CD14-positive monocyte (primary cell): ENCODE data around the gene SPON2. TPM values are rescaled to one million over a fixed set of nuclear protein-coding genes. Genes with fewer than 3 reads are reported as not detected.

Experiments used
- DNase-seq, 3 donors: peaks; one replicate each; pipeline ENCODE4 v3.0.0-alpha.2; 2011 to 2022
- H2AFZ ChIP-seq: 2 replicates; pipeline ENCODE4 v1.6.0; 2012; ENCODE audit warnings: mild to moderate bottlenecking, low read depth, low read length, inconsistent platforms; ENCODE audit not compliant: insufficient read depth, poor library complexity, severe bottlenecking
- H3K27ac ChIP-seq, 2 donors: 1 replicate in 1 of 2; 2 replicates in 1 of 2; pipeline ENCODE4 v1.5.1; 2012 to 2013; ENCODE audit warnings: low read length in 2 of 2, control low read depth in 1 of 2, inconsistent platforms in 1 of 2, low read depth in 1 of 2, mild to moderate bottlenecking in 1 of 2
- H3K27me3 ChIP-seq, 2 donors: one replicate each; pipeline versions ENCODE4 v1.6.0 to v1.6.1; 2011 to 2013; ENCODE audit warnings: low read length in 2 of 2; ENCODE audit not compliant: control insufficient read depth in 2 of 2, insufficient read depth in 2 of 2
- H3K36me3 ChIP-seq, 2 donors: replicated peaks in 1 of 2; 1 replicate in 1 of 2; 2 replicates in 1 of 2; pipeline versions ENCODE4 v1.5.1 to v1.6.1; 2012 to 2013; ENCODE audit warnings: low read length in 2 of 2, control low read depth in 1 of 2, inconsistent platforms in 1 of 2, mild to moderate bottlenecking in 1 of 2; ENCODE audit not compliant: insufficient read depth in 2 of 2, control insufficient read depth in 1 of 2
- H3K4me1 ChIP-seq, 2 donors: 1 replicate in 1 of 2; 2 replicates in 1 of 2; pipeline versions ENCODE4 v1.5.1 to v1.6.1; 2012 to 2013; ENCODE audit warnings: low read length in 2 of 2, control low read depth in 1 of 2, inconsistent platforms in 1 of 2, mild to moderate bottlenecking in 1 of 2, moderate library complexity in 1 of 2; ENCODE audit not compliant: insufficient read depth in 2 of 2, control insufficient read depth in 1 of 2
- H3K4me2 ChIP-seq: replicated peaks from 2 replicates; pipeline ENCODE3; 2012; ENCODE audit warnings: low read length, moderate library complexity, mild to moderate bottlenecking; ENCODE audit not compliant: poor library complexity, severe bottlenecking; ENCODE audit errors: extremely low read depth
- H3K4me3 ChIP-seq, 3 experiments: fragments of 200-600 bp in 1 of 3; sonication (generic) in 1 of 3; replicated peaks in 1 of 3; 1 replicate in 2 of 3; 2 replicates in 1 of 3; pipeline ENCODE4 v1.5.1; 2011 to 2013; ENCODE audit warnings: low read length in 3 of 3, mild to moderate bottlenecking in 3 of 3, control low read depth in 2 of 3, low read depth in 2 of 3, inconsistent platforms in 1 of 3, moderate library complexity in 1 of 3
- H3K79me2 ChIP-seq: 2 replicates; pipeline ENCODE4 v1.6.0; 2012; ENCODE audit warnings: mild to moderate bottlenecking, control low read depth, inconsistent platforms, low read length, moderate library complexity; ENCODE audit not compliant: insufficient read depth
- H3K9ac ChIP-seq: 2 replicates; pipeline ENCODE4 v1.6.0; 2017; ENCODE audit warnings: low read length, mild to moderate bottlenecking; ENCODE audit not compliant: insufficient read depth, poor library complexity, severe bottlenecking
- H3K9me3 ChIP-seq, 2 donors: replicated peaks in 1 of 2; 1 replicate in 1 of 2; 2 replicates in 1 of 2; pipeline versions ENCODE4 v1.5.1 to v1.6.1; 2012 to 2013; ENCODE audit warnings: low read length in 2 of 2, control low read depth in 1 of 2; ENCODE audit not compliant: control insufficient read depth in 1 of 2, insufficient read depth in 1 of 2
- H4K20me1 ChIP-seq: 2 replicates; pipeline ENCODE4 v1.6.0; 2012; ENCODE audit warnings: mild to moderate bottlenecking, low read length, control low read depth, moderate library complexity; ENCODE audit not compliant: insufficient read depth
- H3K27ac Mint-ChIP-seq, 7 donors: one replicate each; pipeline ENCODE4 v1.8.0; 2020; ENCODE audit warnings: mild to moderate bottlenecking in 7 of 7, mixed read lengths in 7 of 7, moderate library complexity in 6 of 7, inconsistent platforms in 2 of 7
- H3K27me3 Mint-ChIP-seq, 3 donors: one replicate each; pipeline ENCODE4 v1.8.0; 2021 to 2022; ENCODE audit warnings: low read depth in 3 of 3, mild to moderate bottlenecking in 3 of 3, mixed read lengths in 3 of 3, moderate library complexity in 3 of 3, inconsistent platforms in 1 of 3
- H3K36me3 Mint-ChIP-seq, 2 donors: one replicate each; pipeline ENCODE4 v1.8.0; 2020; ENCODE audit warnings: mixed read lengths in 2 of 2, inconsistent platforms in 1 of 2, mild to moderate bottlenecking in 1 of 2
- H3K4me1 Mint-ChIP-seq: one replicate; pipeline ENCODE4 v1.8.0; 2020; ENCODE audit warnings: mild to moderate bottlenecking, mixed read lengths
- H3K4me3 Mint-ChIP-seq, 2 donors: one replicate each; pipeline ENCODE4 v1.8.0; 2020; ENCODE audit warnings: mild to moderate bottlenecking in 2 of 2, mixed read lengths in 2 of 2, moderate library complexity in 1 of 2
- H3K9me3 Mint-ChIP-seq, 7 donors: one replicate each; pipeline ENCODE4 v1.8.0; 2020 to 2022; ENCODE audit warnings: mixed read lengths in 7 of 7, mild to moderate bottlenecking in 6 of 7, moderate library complexity in 6 of 7, inconsistent platforms in 2 of 7
- CTCF ChIP-seq: fragments of 200-600 bp; IDR thresholded peaks from one replicate; pipeline ENCODE4 v1.8.0; 2022; ENCODE audit warnings: antibody characterized with exemption, mild to moderate bottlenecking
- WGBS: methylation state at CpG from one replicate; pipeline ENCODE4 v1.1.5; 2013; ENCODE audit warnings: missing lambda C conversion rate; ENCODE audit not compliant: insufficient coverage; 5-methylcytosine and 5-hydroxymethylcytosine counted together
- intact Hi-C, 2 donors: fragments of 100-400 bp; cut with micrococcal nuclease; formaldehyde crosslinking; loops; one replicate each; pipeline versions ENCODE4 v1.15.0 to v1.15.1; 2023
- polyA plus RNA-seq, 3 donors: library from polyadenylated mRNA; depleted of rRNA in 1 of 3; unstranded in 2 of 3; stranded (reverse) in 1 of 3; fragments of 300-500 nt in 2 of 3; fragments of >200 nt in 1 of 3; fragmentation: Illumina TruSeq in 2 of 3; gene quantifications; 1 replicate in 2 of 3; 2 replicates in 1 of 3; pipeline ENCODE4 v1.2.3, GENCODE V29; 2012 to 2021

SPON2 gene
- polyA plus RNA-seq, 3 donors: 0.74 to 1.4 (median 0.90) TPM

GRCh38 chr4:1172971-1173757, 781 bp upstream of the SPON2 start:
- DNase-seq: no peak
- Mint-ChIP-seq H3K4me3 (peak overlapping the region in 1 of 2 donors; percentile 56), H3K27me3 (peaks cover 43 to 70% (median 68%) of the 10 kb centered on the region in 3 donors), H3K4me1 (peaks cover 12% of the 10 kb centered on the region), H3K27ac (no peak overlapping the region), H3K9me3 (peaks cover 0 to 15% (median 2%) of the 10 kb centered on the region in 7 donors), H3K36me3 (peaks cover 2 to 11% of the 10 kb centered on the region in 2 donors)
- TF ChIP-seq CTCF: no peak
- Histone ChIP-seq H3K4me2 (no peak overlapping the region), H3K27me3 (peaks cover 23 to 63% of the 10 kb centered on the region in 2 donors), H3K4me3 (no peak overlapping the region), H2AFZ (no peak overlapping the region), H3K27ac (no peak overlapping the region), H3K9ac (no peak overlapping the region), H3K36me3 (no peaks in the 10 kb centered on the region), H3K4me1 (peaks cover 19 to 24% of the 10 kb centered on the region in 2 donors), H3K9me3 (peaks cover 0 to 14% of the 10 kb centered on the region in 2 donors), H3K79me2 (no peaks in the 10 kb centered on the region), H4K20me1 (no peaks in the 10 kb centered on the region)
- WGBS: 67% methylated on average over 20 of the region's 20 CpGs
- intact Hi-C loops: loop anchor here in 1 of 2 donors (5.0 kb wide), 1 partner anchor 41 kb away; no protein-coding TSS in a partner anchor

- intact Hi-C loops: loop anchor here in 1 of 2 donors (5.0 kb wide), 1 partner anchor 39 kb away; no protein-coding TSS in a partner anchor
- H3K27ac Mint-ChIP-seq: peak overlapping the region in 1 of 7 donors; percentile 30
- WGBS: 4% methylated on average over 86 of the region's 88 CpGs
Observed at GRCh38 chr4:1171311-1172227, 814 bp downstream of the SPON2 start.

More at GRCh38 chr4:1171311-1172227, 814 bp downstream of the SPON2 start:
- no peaks in the 10 kb centered on the region for H3K36me3 ChIP-seq
- no peaks in the 10 kb centered on the region for H4K20me1 ChIP-seq
- peak overlapping the region; percentile 77 for H3K4me2 ChIP-seq
- H3K4me1 ChIP-seq: peaks cover 29 to 39% of the 10 kb centered on the region in 2 donors
- H3K79me2 ChIP-seq: no peaks in the 10 kb centered on the region
- Mint-ChIP-seq H3K4me3 (peak overlapping the region; percentile 74 to 91), H3K36me3 (peaks cover 2 to 11% of the 10 kb centered on the region in 2 donors), H3K4me1 (peaks cover 22% of the 10 kb centered on the region), H3K27me3 (peaks cover 47 to 75% (median 72%) of the 10 kb centered on the region in 3 donors), H3K9me3 (peaks cover 0 to 15% (median 2%) of the 10 kb centered on the region in 7 donors)
- TF ChIP-seq CTCF: no peak
- peak overlapping the region in 2 of 3 experiments; percentile 24 to 50 for H3K4me3 ChIP-seq
- peak; percentile 7 to 29 (median 19) for DNase-seq
- peak overlapping the region; percentile 59 for H2AFZ ChIP-seq
- H3K9ac ChIP-seq: peak overlapping the region; percentile 12
- peaks cover 23 to 68% of the 10 kb centered on the region in 2 donors for H3K27me3 ChIP-seq
- H3K27ac ChIP-seq: no peak overlapping the region
- H3K9me3 ChIP-seq: peaks cover 0 to 14% of the 10 kb centered on the region in 2 donors
